ENCODE data around the gene TDP2.
"Not testable (repeated sequence)": the region's sequence is repeated elsewhere in the genome, so short reads cannot be mapped to it uniquely, and the experiment has no call there.

The TDP2 gene

DNA sequence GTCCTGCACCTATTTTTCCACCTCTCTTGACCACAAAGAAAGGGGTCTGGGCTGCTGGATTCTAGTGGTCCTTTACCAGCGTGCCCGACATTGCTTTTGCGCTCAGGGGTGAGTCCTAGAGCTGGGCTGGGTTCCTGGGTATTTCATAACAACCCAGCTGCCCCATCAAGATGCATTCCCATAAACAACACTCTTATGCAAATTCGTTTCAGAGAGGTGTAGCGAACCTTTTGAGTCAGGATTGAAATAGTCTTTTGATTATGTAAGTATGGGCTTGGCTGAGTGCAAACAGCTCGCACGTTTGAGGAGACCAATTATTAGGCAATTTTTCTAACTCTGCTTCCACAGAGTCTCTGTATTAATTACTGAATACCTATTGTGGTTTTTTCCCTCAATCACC lies 13.9 kb upstream of the TDP2 start:
- DNase-seq (ENCODE audit: low read depth, low spot score): no peak

DNA sequence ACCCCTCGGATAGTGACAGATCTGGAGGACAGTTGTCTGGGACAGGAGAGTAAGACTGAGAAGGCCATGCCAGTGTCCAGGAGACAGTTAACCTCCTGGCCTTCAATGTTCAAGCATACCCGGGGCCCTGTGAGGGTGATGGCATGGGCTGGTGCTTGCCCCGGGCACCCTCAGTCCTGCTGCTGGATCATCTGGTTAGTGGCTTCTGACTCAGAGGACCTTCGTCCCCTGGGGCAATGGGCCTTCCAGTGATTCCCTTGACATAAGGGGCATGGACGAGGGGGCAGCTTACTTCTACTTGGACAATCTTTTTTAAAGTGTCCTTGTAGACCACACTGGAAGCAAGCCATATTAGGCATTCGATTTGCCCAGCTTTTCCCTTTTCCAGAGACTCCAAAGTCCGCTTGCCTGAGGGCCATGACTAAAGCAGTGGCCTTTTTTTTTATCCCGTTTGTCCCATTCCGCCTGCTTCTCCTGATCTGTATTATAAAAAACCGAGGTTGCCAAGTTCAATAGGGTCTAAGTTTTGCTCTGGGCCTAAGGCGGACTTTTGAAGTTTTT lies 12.2 kb upstream of the TDP2 start:
- DNase-seq (ENCODE audit: low read depth, low spot score): not testable (repeated sequence)

DNA sequence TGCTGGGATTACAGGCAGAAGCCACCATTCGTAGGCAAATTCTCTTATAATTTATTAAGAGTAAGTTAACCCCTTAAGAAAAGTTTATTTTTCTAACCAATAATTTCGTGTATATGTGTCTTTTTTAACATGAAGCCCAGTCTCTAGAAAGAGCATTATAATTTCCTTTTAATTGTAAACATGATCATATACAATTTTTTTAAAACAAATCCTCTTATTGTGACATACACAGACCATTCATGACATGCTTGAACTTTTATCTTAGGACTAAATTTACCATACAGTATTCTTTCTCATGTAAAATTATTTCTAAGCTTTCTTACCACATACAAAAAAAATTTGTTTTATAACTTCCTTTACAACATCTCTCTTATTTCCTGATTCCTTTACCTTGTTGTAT lies 6.9 kb upstream of the TDP2 start:
- DNase-seq (ENCODE audit: low read depth, low spot score): no peak

DNA sequence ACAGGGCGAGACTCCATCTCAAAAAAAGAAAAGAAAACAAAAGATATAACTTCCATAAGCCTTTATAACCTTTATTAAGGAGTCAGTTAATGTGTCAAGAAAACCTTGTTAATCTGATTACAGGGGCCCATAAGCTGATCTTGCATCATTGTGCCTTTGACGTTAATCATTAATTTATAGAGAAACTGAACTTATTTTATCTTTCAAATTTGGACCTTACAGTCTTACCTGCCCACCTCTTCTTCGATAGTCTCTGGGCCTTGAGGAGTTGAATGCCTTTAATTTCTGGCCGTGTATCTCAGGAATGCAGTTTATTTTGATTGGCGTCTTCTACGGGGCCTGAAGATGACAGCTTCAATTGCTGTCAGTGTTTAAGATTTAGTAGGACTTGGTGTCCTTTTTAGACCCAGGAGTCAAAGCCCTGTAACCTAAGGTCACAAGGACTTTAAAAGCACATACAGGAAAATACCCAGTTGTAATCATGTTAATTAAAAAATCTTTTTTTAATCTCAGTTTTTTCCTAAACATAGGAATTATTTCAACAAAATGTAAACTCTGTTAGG lies 6.0 kb upstream of the TDP2 start:
- no peak for DNase-seq (ENCODE audit: low read depth, low spot score)

DNA sequence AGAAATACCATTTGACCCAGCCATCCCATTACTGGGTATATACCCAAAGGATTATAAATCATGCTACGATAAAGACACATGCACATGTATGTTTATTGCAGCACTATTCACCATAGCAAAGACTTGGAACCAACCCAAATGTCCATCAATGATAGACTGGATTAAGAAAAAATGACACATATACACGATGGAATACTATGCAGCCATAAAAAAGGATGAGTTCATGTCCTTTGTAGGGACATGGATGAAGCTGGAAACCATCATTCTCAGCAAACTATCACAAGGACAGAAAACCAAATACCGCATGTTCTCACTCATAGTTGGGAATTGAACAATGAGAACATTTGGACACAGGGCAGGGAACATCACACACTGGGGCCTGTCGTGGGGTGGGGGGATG lies 4.4 kb upstream of the TDP2 start:
- not testable (repeated sequence) for DNase-seq (ENCODE audit: low read depth, low spot score)

DNA sequence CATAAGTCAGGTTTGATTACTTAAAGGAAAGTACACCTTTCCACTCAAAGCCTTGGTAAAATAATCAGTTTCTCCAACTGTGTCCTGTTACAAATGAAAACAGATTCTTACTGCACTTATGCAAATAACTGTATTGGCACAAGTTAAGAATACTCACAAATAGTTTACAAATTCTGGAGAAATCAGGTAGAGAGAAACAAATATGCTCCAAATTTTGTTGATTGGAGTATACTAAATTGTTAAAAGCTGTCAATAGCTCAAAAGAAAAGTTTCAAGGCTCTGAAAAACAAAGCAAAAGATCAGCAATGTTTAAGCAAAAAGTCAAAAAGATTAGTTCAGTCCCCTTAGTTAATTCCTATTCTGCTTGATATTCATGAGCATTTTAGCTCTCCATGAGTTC lies 3.8 kb upstream of the TDP2 start:
- DNase-seq (ENCODE audit: low read depth, low spot score): not testable (repeated sequence)

DNA sequence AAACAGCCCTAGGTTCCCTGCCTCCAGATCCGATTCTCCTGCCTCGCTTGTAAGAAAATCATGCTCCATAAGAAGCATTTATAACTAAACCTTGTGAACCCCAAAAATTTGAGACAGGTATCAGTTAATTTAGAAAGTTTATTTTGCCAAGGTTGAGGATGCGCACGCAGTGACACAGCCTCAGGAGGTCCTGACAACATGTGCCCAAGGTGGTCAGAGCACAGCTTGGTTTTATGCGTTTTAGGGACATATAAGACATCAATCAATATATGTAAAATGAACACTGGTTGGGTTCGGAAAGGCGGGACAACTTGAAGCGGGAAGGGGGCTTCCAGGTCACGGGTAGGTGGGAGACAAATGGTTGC lies 2.3 kb upstream of the TDP2 start:
- DNase-seq (ENCODE audit: low read depth, low spot score): no peak

DNA sequence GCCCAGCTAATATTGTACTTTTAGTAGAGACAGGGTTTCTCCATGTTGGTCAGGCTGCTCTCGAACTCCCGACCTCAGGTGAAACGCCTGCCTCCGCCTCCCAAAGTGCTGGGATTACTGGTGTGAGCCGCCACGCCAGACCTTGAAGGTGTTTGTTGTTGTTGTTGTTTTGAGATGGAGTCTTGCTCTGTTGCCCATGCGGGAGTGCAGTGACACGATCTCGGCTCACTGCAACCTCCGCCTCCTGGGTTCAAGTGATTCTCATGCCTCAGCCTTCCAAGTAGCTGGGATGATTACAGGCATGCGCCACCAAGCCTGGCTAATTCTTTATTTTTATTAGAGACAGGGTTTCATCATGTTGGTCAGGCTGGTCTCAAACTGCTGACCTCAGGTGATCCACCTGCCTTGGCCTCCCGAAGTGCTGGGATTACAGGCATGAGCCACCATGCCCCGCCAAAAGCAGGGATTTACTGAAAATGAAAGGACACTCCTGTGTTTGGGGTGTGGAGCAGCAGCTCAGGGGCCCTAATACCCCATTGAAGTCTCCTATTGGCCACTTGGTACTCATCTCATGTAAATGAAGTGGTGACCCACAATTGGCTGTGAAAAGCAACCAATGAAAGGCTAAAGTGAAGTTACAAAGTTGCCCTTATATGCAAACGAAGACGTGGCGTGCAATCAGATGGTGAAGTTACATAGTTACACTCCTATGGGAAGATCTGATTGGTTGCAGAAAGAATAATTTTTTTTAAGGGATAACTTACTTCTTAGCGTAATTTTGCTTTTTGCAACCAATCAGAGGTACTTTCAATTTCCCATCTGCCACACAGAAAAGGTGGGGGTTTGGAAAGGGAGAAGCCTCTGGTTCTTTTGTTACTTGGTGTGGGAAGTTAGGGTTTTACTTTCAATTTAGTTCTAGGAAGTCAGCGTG lies 1.6 kb upstream of the TDP2 start:
- not testable (repeated sequence) for DNase-seq (ENCODE audit: low read depth, low spot score)

DNA sequence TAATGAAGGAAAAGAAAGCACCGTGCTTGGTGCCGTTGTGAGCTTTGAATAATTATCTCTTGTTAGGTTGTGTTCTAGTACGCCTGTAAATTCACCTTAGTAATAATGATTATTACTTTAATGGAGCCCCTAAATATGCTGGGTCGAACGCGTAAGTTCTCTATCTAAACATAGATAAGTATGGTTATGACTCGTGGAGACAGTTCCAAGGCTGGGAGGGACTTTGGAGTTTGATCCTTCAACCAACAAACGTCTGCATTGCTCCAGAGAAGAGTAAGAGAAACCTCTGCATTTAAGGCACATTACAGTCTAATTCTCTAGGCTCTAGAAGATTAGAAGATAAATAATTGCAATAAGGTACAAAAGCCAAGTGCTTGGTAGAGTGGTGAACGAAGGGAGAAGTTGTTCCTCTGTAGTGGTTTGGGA lies 692 bp upstream of the TDP2 start:
- DNase-seq (ENCODE audit: low read depth, low spot score): no peak

DNA sequence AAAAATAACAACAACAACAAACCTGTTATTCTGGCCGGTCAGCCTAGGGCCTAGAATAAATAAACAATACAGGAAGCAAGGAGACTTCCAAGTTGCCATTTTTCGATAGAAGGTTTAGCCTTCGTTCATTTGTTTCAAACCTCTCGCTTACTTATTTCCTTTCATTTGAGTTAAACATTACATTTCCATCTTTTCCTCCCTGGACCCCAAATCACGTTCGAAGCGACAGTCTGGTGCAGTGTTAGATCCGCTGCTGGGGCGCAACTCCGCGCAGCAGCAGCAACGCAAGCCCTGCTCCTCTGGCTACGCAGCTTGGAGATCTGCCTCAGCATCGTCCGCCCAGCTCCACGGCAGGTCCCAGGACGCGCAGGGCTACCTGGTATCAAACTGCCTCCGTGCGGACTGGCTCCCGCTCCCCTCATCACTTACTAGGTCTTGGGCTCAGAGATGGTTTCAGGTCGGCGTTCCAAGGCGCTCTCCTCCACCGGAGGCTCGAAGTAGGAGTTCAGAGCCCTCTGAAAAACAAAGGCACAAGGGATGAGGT lies 530 bp downstream of the TDP2 start:
- no peak for DNase-seq (ENCODE audit: low read depth, low spot score)

DNA sequence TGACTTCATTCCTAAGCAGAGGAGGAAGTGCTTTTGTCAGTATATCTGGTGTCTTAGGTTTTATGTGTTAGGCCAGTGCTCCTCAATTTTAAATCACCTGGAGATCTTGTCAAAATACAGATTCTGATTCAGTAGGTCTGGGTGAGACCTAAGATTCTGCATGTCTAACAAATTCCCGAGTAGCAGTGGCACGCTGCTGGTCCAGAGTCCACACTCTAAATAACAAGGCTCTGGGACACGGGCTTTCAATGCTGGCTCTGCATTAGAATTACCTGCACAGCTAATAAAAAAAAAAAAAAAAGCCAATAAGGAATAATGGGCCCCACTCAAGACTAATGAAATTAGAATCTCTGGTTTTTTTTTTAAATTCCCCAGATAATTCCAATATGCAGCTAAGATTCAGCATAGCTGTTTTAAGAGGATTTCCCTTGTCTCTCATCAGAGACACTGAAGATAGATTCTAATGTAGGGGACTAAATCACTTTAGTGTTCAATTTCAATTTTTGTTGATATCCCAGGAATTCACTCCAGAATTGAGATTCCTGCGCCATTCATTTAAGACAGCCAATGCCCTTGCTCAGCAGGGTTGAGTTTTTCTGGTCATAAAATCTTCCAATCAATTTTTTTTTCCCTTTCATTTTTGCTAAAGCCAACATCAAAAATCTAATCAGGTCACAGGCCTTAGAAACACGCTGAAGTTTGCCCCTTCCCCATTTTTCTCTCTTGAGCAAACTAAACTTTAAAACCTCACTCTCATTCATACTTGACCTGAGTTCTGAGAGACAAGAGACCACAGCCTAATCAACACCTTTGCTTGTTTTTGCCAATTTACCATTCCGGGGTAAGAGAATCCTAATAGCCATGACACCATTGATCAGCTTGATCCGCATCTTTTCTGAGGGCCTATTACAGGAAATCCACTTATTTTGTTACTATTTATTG lies 2.4 kb downstream of the TDP2 start:
- DNase-seq (ENCODE audit: low read depth, low spot score): no peak

DNA sequence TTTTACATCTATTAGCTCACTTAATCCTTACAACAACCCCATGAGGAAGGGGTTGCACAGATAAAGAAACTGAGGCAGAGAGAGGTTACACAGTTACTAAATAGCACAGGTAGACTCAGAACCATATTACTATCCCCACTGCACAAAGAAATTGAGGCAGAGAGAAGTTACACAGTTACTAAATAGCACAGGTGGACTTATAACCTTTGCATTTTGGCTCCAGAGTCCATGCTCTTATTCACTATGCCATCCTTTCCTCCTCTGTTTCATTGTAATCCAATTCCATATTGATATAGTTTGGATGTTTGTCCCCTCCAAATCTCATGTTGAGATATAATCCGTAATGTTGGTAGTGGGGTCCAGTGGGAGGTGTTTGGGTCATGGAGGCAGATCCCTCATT lies 3.5 kb downstream of the TDP2 start:
- DNase-seq (ENCODE audit: low read depth, low spot score): no peak

DNA sequence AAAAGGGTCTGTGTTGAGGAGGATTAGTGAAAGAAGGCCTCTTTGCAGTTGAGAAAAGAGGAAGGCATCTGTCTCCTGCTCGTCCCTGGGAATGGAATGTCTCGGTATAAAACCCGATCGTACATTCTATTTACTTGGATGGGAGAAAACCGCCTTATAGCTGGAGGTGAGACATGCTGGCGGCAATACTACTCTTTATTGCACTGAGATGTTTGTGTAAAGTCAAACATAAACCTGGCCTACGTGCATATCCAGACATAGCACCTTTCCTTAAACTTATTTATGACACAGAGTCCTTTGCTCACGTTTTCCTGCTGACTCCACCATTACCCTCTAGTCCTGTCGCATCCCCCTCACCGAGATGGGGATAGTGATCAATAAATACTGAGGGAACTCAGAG lies 4.5 kb downstream of the TDP2 start:
- DNase-seq (ENCODE audit: low read depth, low spot score): no peak

DNA sequence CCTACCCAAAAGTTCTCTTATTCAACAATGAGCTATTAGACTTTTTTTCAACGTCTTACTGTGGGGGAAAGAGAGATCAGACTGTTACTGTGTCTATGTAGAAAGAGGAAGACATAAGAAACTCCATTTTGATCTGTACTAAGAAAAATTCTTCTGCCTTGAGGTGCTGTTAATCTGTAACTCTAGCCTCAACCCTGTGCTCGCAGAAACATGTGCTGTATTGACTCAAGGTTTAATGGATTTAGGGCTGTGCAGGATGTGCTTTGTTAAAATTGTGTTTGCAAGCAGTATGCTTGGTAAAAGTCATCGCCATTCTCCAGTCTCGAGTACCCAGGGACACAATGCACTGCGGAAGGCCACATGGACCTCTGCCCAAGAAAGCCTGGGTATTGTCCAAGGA lies 4.9 kb downstream of the TDP2 start:
- DNase-seq (ENCODE audit: low read depth, low spot score): not testable (repeated sequence)

DNA sequence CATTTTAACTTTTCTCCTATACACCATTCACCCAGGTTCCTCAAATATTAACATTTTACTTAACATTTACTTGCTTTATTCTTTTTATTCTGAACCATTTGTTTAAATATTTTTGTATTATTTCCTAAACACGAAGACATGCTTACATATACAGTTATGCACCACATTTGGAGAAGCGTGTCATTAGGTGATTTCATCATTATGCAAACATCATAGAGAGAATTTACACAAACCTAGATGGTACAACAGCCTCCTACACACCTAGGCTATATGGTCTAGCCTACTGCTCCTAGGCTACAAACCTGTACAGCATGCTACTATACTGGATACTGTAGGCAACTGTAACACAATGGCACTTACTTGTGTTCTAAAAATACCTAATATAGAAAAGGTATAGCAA lies 6.6 kb downstream of the TDP2 start:
- no peak for DNase-seq (ENCODE audit: low read depth, low spot score)

DNA sequence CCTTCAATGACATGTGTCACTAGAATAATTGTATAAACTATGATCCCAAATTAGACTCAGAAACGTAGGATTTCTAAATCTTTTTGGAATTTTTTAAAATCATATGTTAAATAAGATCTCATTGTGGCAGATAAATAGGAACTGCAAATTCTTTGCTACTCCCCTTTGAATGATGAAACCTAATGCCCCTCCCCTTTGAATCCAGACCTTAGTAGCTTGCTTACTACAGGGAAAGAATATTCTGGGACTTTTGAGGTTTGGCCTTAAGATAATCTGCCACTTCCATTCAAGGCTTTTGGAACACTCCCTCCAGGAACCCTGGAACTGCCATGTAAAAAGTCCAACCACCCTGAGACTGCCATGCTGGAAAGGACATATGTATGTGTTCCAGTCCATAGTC lies 7.1 kb downstream of the TDP2 start:
- DNase-seq (ENCODE audit: low read depth, low spot score): no peak

DNA sequence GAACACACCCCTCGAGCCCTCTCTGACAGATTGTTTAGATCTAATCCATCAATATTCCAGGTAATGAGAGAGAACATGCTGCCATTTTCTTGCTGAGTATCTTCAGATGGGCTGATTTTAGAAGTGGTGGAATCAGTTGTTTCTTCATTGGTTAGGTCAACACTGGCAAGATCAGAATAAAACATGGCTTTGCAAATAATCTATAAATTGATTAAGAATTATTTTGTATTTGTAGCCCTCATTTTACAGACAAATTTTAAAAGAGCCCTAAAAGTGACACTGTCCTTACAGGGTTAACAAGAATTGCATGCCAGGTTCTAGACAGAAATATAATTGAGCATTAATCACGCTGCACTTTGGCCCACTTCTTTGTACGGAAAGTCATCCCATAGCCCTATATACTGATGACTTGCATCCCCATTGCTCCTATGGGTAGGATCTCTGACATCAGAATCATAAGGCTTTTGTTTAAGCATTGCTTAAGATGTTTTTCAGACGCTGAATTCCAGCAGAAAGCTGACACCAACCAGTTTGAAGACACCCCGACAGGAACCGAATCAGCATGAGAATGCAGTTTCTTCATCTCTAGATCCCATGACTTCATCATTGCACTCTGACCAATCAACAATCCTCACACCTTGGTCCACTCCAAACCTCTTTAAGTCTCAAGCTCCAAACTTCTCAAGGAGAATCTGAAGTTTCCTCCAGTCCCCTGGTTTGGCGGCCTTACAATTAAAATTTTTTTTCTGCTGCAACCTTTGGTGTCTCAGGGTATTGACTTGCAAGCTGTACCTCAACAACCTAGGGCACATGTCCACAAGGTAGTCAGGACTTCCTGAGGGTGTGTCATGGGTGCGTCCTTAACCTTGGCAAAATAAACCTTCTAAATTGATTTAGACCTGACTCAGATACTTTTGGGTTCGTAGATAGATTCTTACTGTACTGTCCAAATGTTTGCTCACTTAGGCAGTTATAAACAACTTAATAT lies 7.8 kb downstream of the TDP2 start:
- no peak for DNase-seq (ENCODE audit: low read depth, low spot score)

DNA sequence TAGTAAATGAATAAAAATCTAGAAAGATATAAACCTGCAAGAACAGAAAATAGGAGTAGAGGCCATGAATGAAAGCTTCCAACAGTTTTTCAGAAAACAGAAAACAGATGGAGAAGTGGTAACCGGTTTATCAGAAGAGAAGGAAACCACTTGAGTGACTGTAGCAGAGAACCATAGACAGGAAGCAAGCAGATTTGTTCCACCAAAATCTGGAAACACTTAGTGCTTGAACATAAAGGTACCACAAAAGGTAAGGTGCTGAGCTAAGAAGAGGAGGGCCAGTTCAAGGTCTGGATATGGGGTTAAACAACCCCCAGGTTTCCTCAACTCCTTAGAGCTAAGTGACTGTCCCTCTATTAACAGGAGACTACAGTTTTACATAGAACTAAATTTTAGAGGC lies 11.5 kb downstream of the TDP2 start:
- DNase-seq (ENCODE audit: low read depth, low spot score): no peak

DNA sequence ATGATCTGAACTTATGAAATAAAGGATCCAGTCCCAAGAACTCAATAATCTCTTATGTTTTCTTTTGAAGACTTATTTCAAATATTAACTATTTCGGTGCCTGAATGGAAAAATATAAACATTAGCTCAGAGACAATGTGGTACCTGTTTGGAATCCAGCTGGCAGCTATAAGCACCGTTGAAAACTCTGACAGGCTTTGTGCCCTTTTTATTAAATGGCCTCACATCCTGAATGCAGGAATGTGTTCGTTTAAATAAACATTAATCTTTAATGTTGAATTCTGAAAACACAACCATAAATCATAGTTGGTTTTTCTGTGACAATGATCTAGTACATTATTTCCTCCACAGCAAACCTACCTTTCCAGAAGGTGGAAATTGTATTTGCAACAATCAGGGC lies 16.3 kb downstream of the TDP2 start:
- no peak for DNase-seq (ENCODE audit: low read depth, low spot score)

DNA sequence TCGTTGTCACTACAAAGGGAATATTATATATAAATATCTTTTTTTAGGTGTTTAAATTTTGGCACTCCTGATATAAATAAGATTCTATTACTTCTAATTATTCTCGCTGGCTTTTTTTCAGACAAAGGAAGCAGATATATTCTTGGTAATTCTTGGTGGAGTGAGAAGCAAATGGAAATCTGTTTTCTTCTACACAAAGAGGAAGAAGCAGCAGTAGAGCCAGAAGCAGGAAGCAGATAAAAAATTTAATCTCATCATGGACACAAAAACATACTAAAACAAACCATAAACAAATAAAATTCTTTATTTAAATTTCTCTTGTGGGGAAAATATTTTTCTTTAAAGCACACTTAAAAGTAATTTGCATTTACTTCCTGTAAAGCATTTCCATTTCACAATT lies 17.0 kb downstream of the TDP2 start:
- DNase-seq (ENCODE audit: low read depth, low spot score): no peak
